Activated CD8-positive, alpha-beta memory T cell treated with anti-CD3 and anti-CD28 coated beads, Interleukin-2, amount 50 U/mL, for 4 hours (primary cell): Measurements from ENCODE around the gene HDGFL3.
"Not testable (repeated sequence)": the region's sequence is repeated elsewhere in the genome, so short reads cannot be mapped to it uniquely, and the experiment has no call there.

Experiments used
- DNase-seq: peaks from one replicate; pipeline ENCODE4 v3.0.0-alpha.2; 2020

Gene HDGFL3

GRCh38 chr15:83094583-83094982 is 113.0 kb downstream of the HDGFL3 start:
- DNase-seq: no peak

- DNase-seq: no peak
These were observed 115.2 kb downstream of the HDGFL3 start for GRCh38 chr15:83092309-83092976.

- DNase-seq: not testable (repeated sequence)
These were observed 115.7 kb downstream of the HDGFL3 start for GRCh38 chr15:83091965-83092308.

GRCh38 chr15:83090465-83090864 is 117.2 kb downstream of the HDGFL3 start:
- no peak for DNase-seq

GRCh38 chr15:83088876-83089275 is 118.7 kb downstream of the HDGFL3 start:
- DNase-seq: no peak

GRCh38 chr15:83087576-83087975 is 120.0 kb downstream of the HDGFL3 start:
- no peak for DNase-seq

- DNase-seq: not testable (repeated sequence)
These were observed 121.6 kb downstream of the HDGFL3 start for GRCh38 chr15:83085864-83086552.

GRCh38 chr15:83085461-83085860 is 122.2 kb downstream of the HDGFL3 start:
- DNase-seq: not testable (repeated sequence)

- DNase-seq: no peak
These were observed 124.8 kb downstream of the HDGFL3 start for GRCh38 chr15:83082730-83083386.

- DNase-seq: no peak
These were observed 126.2 kb downstream of the HDGFL3 start for GRCh38 chr15:83081256-83082014.

GRCh38 chr15:83078712-83079111 is 128.9 kb downstream of the HDGFL3 start:
- DNase-seq: no peak
